ENCODE data around the gene TMUB2. TPM values are rescaled to one million over a fixed set of nuclear protein-coding genes. Genes with fewer than 3 reads are reported as not detected.
A peak's percentile ranks its signal among the peaks of the same experiment; 100 is the strongest.

TMUB2 gene
- total RNA-seq, 3 donors from 2014 or later (not counting 1 experiment from before 2014, with no cell fraction given), result 40.4 to 48.2 (median 41.0) TPM

DNA sequence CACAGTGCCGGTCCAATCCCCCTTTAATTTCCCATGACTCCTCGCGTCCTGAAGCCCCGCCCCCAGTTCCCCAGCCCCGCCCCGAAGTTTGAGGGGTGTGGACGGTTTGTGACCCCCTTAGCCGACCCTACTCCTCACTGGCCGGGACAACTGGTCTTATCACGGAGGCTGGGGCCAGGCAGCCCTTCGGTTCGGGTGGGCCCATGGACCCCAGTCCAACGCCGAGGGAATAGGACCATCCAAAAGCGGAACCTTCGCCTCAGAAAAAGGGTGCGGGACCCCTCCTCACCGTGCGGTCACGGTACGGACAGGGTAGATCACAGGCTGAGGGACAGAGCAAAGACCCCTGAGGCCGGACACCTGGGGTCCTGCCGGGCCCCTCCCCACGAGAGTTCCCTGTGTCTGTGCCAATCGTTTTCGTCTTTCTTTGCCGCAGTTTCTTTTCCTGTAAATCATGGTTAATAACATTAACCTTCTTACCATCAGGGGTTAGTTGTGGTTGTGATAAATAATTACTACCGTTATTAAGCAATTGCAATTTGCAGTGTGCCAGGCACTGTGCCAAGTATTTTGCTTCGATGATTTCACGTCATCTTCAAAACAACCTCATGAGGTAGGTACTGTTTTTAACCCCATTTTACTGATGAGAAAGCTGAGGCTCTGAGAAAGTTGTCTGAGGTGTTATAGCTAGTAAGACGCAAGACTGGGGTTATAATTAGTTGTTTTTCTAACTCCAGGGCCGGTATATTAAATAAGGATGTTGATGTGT, 543 bp downstream of the TMUB2 start:
- H3K27me3 ChIP-seq (ENCODE audit: control insufficient read depth, insufficient read depth, low read length), result no peaks in the 10 kb centered on the region
- peak overlapping the region; percentile 92 to 99 for H3K27ac Mint-ChIP-seq
- H3K9me3 ChIP-seq (ENCODE audit: control insufficient read depth, insufficient read depth, low read length), result no peaks in the 10 kb centered on the region
- WGBS (ENCODE audit: insufficient coverage), result 3% methylated on average over 31 of the region's 32 CpGs
- no peaks in the 10 kb centered on the region for H3K36me3 Mint-ChIP-seq
- H3K4me1 Mint-ChIP-seq, result peaks cover 30 to 39% of the 10 kb centered on the region in 2 donors
- peak in 1 of 2 donors; percentile 75 for DNase-seq
- H3K9me3 Mint-ChIP-seq, result no peaks in the 10 kb centered on the region
- peak overlapping the region; percentile 97 for H3K27ac ChIP-seq (ENCODE audit: low read length)
- H3K27me3 Mint-ChIP-seq (ENCODE audit: low read depth in 2 of 2), result no peaks in the 10 kb centered on the region
- H3K4me3 Mint-ChIP-seq, result peak overlapping the region; percentile 100
- H3K4me3 ChIP-seq (ENCODE audit: low read length), result peak overlapping the region; percentile 90
- H3K4me1 ChIP-seq (ENCODE audit: control insufficient read depth, insufficient read depth, low read length), result peaks cover 25% of the 10 kb centered on the region
- intact Hi-C loops (cut with micrococcal nuclease), result loop anchor here (2.0 to 5.0 kb wide), 2 partner anchors 31 to 65 kb away; partner anchors contain the start of genes HDAC5 and UBTF
- peaks cover 12% of the 10 kb centered on the region for H3K36me3 ChIP-seq (ENCODE audit: control insufficient read depth, insufficient read depth, low read length)
- peak; percentile 59 to 69 (median 61) for ATAC-seq
- no peak for TF ChIP-seq CTCF (IDR thresholded peaks at IDR 0.05)

DNA sequence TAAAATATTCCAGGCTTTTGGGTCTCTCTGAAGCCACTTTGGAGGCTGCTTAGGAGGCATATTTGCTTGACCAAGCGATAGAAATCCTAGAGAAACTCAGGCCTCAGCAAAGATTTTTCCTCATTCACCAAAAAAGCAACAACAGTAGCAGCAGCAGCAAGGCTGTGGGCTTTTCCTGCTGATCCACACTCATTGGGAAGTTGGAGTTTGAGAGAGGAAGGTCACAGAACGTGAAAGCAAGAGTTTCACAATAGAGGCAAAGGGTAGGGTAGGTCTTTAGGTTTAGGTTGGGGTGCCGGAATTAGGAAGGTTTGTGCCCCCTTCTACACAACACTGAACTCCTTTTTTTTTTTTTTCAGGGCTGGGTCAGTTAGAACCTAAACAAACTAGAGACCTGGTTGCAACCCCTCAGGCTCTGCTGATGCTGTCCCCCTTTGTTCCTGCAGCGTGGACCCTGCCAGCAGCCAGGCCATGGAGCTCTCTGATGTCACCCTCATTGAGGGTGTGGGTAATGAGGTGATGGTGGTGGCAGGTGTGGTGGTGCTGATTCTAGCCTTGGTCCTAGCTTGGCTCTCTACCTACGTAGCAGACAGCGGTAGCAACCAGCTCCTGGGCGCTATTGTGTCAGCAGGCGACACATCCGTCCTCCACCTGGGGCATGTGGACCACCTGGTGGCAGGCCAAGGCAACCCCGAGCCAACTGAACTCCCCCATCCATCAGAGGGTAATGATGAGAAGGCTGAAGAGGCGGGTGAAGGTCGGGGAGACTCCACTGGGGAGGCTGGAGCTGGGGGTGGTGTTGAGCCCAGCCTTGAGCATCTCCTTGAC, 2.0 kb downstream of the TMUB2 start:
- Mint-ChIP-seq H3K9me3 (no peaks in the 10 kb centered on the region), H3K27me3 (ENCODE audit: low read depth in 2 of 2) (no peaks in the 10 kb centered on the region), H3K4me1 (peaks cover 30 to 43% of the 10 kb centered on the region in 2 donors), H3K4me3 (peak overlapping the region; percentile 100), H3K27ac (peak overlapping the region; percentile 92 to 99), H3K36me3 (no peaks in the 10 kb centered on the region)
- no peak for ATAC-seq
- no peak overlapping the region for H3K27ac ChIP-seq (ENCODE audit: low read length)
- WGBS (ENCODE audit: insufficient coverage), result over 99% methylated on average over 9 of the region's 12 CpGs
- H3K9me3 ChIP-seq (ENCODE audit: control insufficient read depth, insufficient read depth, low read length), result no peaks in the 10 kb centered on the region
- TF ChIP-seq CTCF (IDR thresholded peaks at IDR 0.05), result no peak
- intact Hi-C loops (cut with micrococcal nuclease), result loop anchor here (5.0 kb wide), 1 partner anchor 66 kb away; the partner anchor contains the start of gene HDAC5
- peaks cover 18% of the 10 kb centered on the region for H3K36me3 ChIP-seq (ENCODE audit: control insufficient read depth, insufficient read depth, low read length)
- H3K4me1 ChIP-seq (ENCODE audit: control insufficient read depth, insufficient read depth, low read length), result peaks cover 25% of the 10 kb centered on the region
- no peaks in the 10 kb centered on the region for H3K27me3 ChIP-seq (ENCODE audit: control insufficient read depth, insufficient read depth, low read length)
- no peak for DNase-seq
- H3K4me3 ChIP-seq (ENCODE audit: low read length), result no peak overlapping the region

DNA sequence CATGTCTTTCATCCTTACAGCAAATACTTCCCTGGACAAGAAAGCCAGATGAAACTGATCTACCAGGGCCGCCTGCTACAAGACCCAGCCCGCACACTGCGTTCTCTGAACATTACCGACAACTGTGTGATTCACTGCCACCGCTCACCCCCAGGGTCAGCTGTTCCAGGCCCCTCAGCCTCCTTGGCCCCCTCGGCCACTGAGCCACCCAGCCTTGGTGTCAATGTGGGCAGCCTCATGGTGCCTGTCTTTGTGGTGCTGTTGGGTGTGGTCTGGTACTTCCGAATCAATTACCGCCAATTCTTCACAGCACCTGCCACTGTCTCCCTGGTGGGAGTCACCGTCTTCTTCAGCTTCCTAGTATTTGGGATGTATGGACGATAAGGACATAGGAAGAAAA, 3.7 kb downstream of the TMUB2 start:
- Histone ChIP-seq H3K4me3 (ENCODE audit: low read length) (no peak overlapping the region), H3K27me3 (ENCODE audit: control insufficient read depth, insufficient read depth, low read length) (no peaks in the 10 kb centered on the region), H3K9me3 (ENCODE audit: control insufficient read depth, insufficient read depth, low read length) (no peaks in the 10 kb centered on the region), H3K36me3 (ENCODE audit: control insufficient read depth, insufficient read depth, low read length) (peaks cover 35% of the 10 kb centered on the region), H3K4me1 (ENCODE audit: control insufficient read depth, insufficient read depth, low read length) (peaks cover 19% of the 10 kb centered on the region), H3K27ac (ENCODE audit: low read length) (no peak overlapping the region)
- no peaks in the 10 kb centered on the region for H3K27me3 Mint-ChIP-seq (ENCODE audit: low read depth in 2 of 2)
- H3K4me1 Mint-ChIP-seq, result peaks cover 23 to 31% of the 10 kb centered on the region in 2 donors
- peak overlapping the region; percentile 62 for H3K4me3 Mint-ChIP-seq
- H3K36me3 Mint-ChIP-seq, result no peaks in the 10 kb centered on the region
- WGBS (ENCODE audit: insufficient coverage), result 97% methylated on average over 9 of the region's 10 CpGs
- intact Hi-C loops (cut with micrococcal nuclease), result no loop called here
- DNase-seq (no peak), ATAC-seq (no peak)
- no peaks in the 10 kb centered on the region for H3K9me3 Mint-ChIP-seq
- no peak for TF ChIP-seq CTCF (IDR thresholded peaks at IDR 0.05)
- peak overlapping the region; percentile 3 to 31 for H3K27ac Mint-ChIP-seq

All from natural killer cell (primary cell).